Activated CD4-positive, alpha-beta T cell treated with anti-CD3 and anti-CD28 coated beads, Interleukin-10, Interleukin-2, amounts not matched to agents 100 ng/mL and 50 ng/mL, durations not matched to agents 16 hours and 8 hours (primary cell): ENCODE data around the gene CDHR5.

Experiments
- DNase-seq: peaks from one replicate; pipeline ENCODE4 v3.0.0-alpha.2; 2020

Gene CDHR5

GRCh38 chr11:608791-609251 is 15.9 kb downstream of the CDHR5 start:
- DNase-seq: no peak

DNA sequence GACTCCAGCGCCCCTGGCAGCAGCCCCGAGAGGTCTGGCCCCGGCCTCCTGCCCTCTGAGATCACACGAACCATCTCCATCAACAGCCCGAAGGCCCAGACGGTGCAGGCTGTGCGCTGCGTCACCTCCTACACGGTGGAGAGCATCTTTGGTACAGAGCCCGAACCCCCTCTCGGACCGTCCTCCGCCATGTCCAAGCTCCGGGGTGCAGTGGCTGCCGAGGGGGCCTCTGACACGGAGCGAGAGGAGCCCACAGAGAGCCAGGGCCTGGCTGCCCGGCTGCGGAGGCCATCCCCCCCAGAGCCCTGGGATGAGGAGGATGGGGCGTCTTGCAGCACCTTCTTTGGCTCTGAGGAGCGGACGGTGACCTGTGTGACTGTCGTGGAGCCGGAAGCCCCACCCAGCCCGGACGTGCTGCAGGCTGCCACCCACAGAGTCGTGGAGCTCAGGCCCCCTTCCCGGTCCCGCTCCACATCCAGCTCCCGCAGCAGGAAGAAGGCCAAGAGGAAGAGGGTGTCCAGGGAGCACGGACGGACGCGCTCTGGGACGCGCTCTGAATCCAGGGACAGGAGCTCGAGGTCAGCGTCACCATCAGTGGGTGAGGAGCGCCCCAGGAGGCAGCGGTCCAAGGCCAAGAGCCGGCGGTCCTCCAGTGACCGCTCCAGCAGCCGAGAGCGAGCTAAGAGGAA is 16.6 kb downstream of the CDHR5 start:
- no peak for DNase-seq

DNA sequence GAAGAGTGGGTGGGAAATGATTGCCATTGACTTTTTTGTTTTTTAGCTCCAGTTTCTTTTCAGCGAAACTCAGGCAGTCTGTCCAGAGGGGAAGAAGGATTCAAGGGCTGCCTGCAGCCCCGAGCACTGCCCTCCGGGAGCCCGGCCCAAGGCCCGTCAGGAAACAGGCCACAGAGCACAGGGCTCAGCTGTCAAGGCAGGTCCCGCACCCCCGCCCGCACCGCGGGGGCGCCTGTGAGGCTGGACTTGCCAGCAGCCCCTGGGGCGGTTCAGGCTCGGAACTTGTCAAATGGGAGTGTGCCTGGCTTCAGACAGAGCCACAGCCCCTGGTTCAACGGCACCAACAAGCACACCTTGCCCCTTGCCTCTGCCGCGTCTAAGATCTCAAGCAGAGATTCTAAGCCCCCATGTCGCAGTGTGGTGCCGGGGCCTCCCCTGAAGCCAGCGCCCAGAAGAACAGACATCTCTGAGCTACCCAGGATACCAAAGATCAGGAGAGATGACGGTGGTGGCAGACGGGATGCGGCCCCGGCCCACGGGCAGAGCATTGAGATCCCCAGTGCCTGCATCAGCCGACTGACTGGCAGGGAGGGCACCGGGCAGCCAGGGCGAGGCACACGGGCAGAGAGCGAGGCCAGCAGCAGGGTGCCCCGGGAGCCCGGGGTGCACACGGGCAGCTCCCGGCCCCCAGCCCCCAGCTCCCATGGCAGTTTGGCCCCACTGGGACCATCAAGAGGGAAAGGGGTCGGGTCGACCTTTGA is 17.6 kb downstream of the CDHR5 start:
- no peak for DNase-seq

DNA sequence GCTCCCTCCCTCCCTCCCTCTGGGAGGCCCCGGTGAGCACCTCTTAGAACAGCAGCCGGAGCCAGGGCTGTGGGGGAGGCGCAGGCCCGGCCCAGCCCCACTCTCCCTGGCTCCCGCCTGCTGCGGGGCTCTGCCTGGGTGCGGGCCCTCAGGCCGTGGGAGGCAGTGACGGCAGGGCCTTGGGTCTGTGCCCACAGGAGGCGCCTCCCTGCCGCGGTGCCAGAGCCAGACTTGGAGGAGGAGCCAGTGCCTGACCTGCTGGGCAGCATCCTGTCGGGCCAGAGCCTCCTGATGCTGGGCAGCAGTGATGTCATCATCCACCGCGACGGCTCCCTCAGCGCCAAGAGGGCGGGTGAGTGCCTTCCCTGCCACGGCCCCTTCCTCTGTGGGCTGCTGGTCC is 18.5 kb downstream of the CDHR5 start:
- DNase-seq: no peak

DNA sequence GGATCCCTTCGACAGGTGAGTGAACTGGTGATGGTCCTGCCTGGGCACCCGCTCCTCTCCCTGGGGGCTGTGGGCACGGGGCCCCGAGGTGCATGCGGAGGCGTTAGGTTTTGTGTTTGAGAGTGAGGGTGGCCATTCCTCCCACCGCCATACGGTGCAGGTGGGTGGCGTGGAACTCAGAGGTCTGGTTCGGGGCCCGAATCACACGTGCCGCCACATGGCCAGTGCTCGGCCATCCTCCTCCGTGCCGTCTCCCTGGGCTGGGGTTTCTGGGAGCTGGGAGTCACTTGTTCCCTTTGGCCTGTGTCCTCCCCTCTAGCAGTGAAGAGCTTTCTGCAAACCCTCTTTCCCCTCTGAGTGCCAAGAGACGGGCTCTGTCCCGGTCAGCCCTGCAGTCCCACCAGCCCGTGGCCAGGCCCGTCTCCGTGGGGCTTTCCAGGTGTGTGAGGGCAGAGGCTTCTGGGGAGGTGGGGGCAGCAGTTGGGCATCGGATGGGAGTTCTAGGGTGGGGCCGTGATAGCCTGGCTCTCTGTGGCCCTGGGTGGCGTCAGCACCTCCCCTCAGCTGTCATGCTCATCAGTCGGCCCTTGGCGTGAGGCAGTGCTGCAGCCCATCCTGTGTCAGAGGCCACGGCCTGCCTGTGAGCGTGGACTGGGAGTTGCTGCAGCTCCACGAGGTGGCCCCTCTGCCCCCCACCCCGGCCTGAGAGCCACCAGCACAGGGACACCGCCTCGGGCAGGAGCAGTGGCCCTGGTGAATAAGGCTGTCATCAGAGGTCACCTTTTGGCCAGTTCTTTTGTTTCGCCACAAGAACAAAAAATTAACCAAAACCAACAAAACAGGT is 19.2 kb downstream of the CDHR5 start:
- no peak for DNase-seq

- DNase-seq: no peak
Measured at GRCh38 chr11:603154-603553, 21.6 kb downstream of the CDHR5 start.

DNA sequence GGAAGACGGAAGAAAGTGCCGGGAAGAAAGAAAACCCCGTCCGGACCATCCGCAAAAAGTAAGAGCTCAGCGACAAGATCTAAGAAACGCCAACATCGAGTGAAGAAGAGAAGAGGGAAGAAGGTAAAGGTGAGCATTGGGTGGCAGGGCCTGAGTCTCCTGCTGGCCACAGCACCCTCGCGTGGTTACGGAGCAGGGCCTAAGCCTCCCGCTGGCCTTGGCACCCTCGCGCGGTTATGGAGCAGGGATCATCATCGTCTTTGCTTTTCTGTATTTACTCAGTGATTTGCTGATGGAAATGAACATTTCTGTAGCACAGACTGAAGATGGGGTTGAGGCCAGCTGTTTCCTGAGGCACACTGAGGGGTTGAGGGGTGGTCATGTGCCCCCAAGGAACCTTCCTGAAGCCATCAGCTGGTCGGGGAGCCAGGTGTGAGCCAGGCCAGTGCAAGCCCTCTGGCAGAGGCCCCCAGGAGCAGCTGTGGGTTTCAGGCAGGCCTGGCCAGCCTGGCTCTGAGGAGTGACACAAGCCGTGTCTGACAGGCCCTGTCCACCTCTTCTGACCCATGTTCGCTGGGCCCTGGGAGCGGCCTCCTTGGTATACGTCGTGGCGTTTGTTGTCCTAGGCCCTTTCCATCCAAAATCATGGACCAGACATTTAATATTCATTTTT is 23.0 kb downstream of the CDHR5 start:
- DNase-seq: no peak

DNA sequence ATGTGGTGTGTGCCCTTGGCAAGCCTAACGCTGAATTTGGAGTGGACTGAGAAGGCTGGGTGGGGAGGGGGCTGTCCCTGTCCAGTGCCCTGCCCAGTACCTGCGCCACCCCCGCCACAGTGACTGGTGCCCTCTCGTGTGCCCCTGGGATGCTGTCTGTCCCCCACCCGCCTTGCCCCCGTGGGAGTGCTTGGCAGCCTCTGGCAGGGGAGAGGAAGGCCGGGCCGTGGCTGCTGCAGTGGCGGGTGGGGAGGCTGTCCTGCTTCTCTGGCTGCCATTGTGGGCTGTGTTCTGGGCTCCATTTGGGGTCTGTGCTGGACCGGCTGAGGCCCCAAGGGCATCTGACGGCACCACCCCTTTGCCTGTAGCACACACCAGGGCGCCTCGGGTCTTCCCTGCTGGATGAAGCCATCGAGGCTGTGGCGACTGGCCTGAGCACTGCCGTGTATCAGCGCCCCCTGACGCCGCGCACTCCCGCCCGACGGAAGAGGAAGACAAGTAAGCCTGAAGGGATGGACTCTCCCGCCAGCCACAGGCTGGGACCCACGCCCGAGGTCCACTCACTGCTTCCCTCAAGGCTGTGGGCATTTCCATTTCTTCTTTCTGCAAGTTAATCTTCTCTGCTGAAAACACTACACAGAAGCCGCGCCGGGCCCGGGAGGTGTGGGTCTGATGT is 26.6 kb downstream of the CDHR5 start:
- DNase-seq: no peak

DNA sequence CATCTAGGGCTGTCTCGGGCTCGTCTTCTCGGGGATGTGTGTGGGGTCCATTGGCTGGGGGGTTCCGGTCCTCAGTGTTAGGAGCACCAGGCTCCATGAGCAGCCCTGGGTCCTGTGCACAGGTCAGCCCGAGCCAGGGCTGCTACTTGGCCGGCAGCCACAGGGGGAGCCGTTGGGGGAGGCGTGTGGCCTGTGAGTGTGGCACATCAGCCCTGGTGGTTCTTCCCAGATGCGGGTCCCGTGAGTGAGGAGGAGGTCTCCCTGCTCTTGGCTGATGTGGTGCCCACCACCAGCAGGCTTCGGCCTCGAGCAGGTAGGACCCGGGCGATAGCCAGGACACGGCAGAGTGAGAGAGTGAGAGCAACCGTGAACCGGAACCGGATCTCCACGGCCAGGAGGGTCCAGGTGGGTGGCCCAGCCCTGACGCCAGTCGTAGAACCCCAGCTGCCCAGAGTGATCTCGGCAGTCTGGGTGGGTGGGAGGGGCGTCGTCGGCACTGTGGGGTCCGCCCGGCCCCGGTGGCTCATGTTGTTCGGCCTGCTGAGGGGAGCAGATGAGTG is 27.5 kb downstream of the CDHR5 start:
- DNase-seq: no peak

GRCh38 chr11:596374-596773 is 28.4 kb downstream of the CDHR5 start:
- DNase-seq: peak; percentile 40

DNA sequence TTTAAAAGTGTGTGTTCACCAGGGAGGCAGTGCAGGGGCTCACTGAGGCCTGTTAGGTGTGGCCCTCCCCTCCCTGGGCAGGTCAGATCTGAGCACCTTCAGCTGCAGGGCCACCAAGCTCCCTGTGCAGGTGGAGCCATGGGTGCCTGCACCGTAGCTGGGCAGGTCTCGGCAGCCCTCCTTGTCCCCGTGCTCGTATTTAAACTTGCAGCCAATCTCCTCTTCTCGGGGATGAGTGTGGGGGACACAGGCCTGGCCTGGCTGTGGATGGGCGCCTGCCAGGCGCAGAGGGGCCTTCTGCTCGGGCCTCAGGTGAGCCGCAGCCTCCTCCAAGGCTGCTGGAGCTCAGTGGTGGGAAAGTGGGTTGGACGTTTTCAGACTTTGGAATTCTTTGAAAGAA is 29.4 kb downstream of the CDHR5 start:
- DNase-seq: no peak

- no peak for DNase-seq
Measured at GRCh38 chr11:593347-593746, 31.4 kb downstream of the CDHR5 start.

GRCh38 chr11:592918-593317 is 31.8 kb downstream of the CDHR5 start:
- DNase-seq: no peak

DNA sequence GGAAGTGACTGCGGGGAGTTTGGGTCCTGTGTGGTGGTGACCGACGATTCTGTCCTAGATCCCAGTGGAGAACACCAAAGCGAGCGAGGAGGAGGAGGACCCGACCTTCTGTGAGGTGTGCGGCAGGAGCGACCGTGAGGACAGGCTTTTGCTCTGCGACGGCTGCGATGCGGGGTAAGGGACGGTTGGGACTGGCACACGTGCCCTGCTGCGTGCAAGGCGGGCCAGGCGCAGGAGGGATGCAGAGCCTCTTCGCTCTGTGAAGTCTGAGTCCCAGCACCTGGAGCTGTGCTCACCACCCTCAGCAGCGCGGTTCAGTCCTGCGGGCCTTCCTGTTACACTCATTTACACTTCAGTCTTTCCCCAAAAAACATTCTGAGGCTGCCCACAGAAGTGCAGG is 32.3 kb downstream of the CDHR5 start:
- no peak for DNase-seq

- no peak for DNase-seq
Measured at GRCh38 chr11:590997-591396, 33.8 kb downstream of the CDHR5 start.

DNA sequence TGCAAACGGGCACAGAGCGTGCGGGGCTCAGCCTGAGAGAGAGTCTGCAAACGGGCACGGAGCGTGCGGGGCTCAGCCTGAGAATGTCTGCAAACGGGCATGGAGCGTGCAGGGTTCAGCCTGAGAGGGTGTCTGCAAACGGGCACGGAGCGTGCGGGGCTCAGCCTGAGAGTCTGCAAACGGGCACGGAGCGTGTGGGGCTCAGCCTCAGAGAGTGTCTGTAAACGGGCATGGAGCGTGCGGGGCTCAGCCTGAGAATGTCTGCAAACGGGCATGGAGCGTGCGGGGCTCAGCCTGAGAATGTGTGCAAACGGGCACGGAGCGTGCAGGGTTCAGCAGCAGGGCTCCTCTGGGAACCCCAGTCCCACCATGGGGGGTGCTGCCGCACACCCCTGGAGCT is 35.0 kb downstream of the CDHR5 start:
- no peak for DNase-seq

- peak; percentile 82 for DNase-seq
Measured at GRCh38 chr11:587978-588380, 36.8 kb downstream of the CDHR5 start.

DNA sequence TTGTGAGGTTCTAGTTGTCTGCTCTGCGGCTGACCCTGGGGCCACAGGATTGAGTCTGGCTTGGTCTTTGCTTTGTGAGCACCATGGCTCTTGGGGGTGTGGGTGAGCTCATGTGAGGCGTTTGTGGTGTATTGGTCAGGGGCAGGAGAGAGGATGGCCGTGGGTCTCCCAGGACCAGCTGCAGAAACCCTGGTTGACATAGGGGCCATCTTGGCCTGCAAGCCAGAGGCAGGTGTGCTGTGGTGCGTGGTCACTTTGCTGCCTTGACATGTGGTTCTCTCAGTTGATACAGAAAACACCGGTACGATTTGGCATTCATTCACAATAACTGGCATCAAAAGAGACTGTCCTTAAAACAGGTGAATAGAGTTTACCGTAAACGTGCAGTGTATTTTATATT is 37.2 kb downstream of the CDHR5 start:
- no peak for DNase-seq

DNA sequence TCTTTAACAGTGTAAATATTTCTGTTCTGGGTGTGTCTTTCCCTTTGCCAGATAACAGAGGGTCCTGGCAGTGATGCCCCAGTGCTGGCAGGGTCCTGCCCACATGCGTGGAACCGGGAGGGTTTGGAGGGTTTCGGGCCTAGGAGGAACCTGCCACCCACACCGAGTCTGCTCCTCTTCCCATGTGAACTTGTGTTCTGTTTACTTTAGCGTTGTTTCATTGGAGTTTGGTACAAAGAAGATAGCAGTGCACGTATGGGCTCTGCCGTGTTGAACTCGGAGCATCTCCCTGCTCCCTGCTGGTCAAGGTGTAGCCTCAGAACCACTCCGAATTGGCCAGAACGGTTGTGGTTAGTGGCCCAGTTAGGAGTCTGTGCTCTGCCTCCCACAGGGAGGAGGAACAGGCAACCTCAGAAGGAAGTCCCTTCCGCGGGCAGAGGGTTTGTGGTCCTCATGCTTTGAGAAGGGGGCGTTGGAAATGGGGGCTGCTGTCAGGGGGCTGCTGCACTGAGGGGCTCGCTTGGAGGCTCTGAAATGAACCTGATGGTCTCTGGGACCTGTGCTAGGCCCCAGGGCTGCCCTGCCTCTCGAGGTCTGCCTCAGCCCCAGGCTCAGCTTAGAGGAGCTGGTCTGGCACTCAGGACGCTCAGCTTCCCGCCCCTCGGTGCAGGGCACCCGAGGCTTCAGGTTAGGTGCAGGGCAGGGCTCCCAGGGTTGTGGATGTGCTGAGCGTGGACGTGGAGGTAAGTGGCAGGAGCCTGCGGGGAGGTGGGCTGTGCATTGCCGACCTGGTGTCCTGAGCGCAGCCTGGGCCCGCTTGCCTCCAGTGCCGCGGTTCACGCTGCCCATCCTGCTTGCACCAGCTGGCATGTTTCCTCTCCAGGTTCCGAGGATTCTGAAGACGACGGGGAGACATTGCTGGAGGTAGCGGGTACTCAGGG is 38.1 kb downstream of the CDHR5 start:
- DNase-seq: no peak

- no peak for DNase-seq
Measured at GRCh38 chr11:584287-584686, 40.5 kb downstream of the CDHR5 start.

DNA sequence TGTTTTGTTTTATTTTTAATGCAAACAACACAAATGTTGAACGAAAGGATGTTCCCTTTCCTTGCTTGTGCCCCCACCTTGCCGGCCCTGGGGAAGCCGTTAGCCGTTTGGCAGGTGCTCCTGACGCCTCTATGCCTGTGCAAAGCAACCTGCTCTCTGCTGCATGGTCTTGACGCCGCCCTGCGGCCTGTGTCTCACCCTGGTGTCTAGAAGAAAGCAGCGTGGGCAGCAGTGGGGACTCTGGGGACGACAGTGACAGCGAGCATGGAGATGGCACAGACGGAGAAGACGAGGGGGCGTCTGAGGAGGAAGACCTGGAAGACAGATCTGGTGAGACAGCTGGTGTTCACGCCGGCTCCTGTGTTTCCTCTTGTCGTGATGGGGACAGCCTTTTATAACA is 43.0 kb downstream of the CDHR5 start:
- no peak for DNase-seq
